GM23248 (cell line): ENCODE data around the gene SLC8A1. TPM values are rescaled to one million over a fixed set of nuclear protein-coding genes. Genes with fewer than 3 reads are reported as not detected.

Source experiments
- DNase-seq: peaks from one replicate; pipeline ENCODE4 v3.0.0-alpha.2; 2015
- H2AFZ ChIP-seq: fragments of 200-600 bp; sonication (generic); 2 replicates; pipeline ENCODE4 v1.6.1; 2016; ENCODE audit warnings: antibody characterized with exemption
- H3F3A ChIP-seq: fragments of 200-600 bp; sonication (generic); 2 replicates; pipeline ENCODE4 v1.6.1; 2016; ENCODE audit warnings: mild to moderate bottlenecking, antibody characterized with exemption, mixed run types; ENCODE audit not compliant: insufficient read depth
- H3K27ac ChIP-seq: fragments of 200-600 bp; sonication (generic); 2 replicates; pipeline ENCODE4 v1.5.1; 2016; ENCODE audit warnings: mild to moderate bottlenecking
- H3K27me3 ChIP-seq: fragments of 200-600 bp; sonication (generic); replicated peaks from 2 replicates; pipeline ENCODE4 v1.6.1; 2016; ENCODE audit warnings: mild to moderate bottlenecking; ENCODE audit not compliant: insufficient read depth
- H3K36me3 ChIP-seq: fragments of 200-600 bp; sonication (generic); 2 replicates; pipeline ENCODE4 v1.6.1; 2016; ENCODE audit warnings: low read depth, mild to moderate bottlenecking
- H3K4me1 ChIP-seq: fragments of 200-600 bp; sonication (generic); 2 replicates; pipeline ENCODE4 v1.6.1; 2016; ENCODE audit warnings: mild to moderate bottlenecking; ENCODE audit not compliant: insufficient read depth
- H3K4me2 ChIP-seq: fragments of 200-600 bp; sonication (generic); one replicate; pipeline ENCODE4 v1.6.1; 2016; ENCODE audit warnings: mild to moderate bottlenecking; ENCODE audit not compliant: unreplicated experiment
- H3K4me3 ChIP-seq: fragments of 200-600 bp; sonication (generic); 2 replicates; pipeline ENCODE4 v1.5.1; 2016; ENCODE audit warnings: mild to moderate bottlenecking
- H3K79me2 ChIP-seq: fragments of 200-600 bp; sonication (generic); 2 replicates; pipeline ENCODE4 v1.6.1; 2016; ENCODE audit warnings: mild to moderate bottlenecking; ENCODE audit not compliant: insufficient read depth
- H3K9ac ChIP-seq: fragments of 200-600 bp; sonication (generic); 2 replicates; pipeline ENCODE4 v1.6.1; 2016; ENCODE audit warnings: mild to moderate bottlenecking
- H3K9me2 ChIP-seq: fragments of 200-600 bp; sonication (generic); 2 replicates; pipeline ENCODE4 v1.6.1; 2016; ENCODE audit warnings: mixed run types, mild to moderate bottlenecking, moderate library complexity; ENCODE audit not compliant: insufficient read depth
- H3K9me3 ChIP-seq: fragments of 200-600 bp; sonication (generic); one replicate; pipeline ENCODE4 v1.6.1; 2017; ENCODE audit warnings: low read depth
- H4K20me1 ChIP-seq: fragments of 200-600 bp; sonication (generic); 2 replicates; pipeline ENCODE4 v1.6.0; 2016; ENCODE audit not compliant: insufficient read depth
- EZH2 ChIP-seq: fragments of 200-600 bp; sonication (generic); IDR thresholded peaks from 2 replicates; pipeline ENCODE4 v1.6.1; 2018; ENCODE audit warnings: antibody characterized with exemption, mild to moderate bottlenecking; ENCODE audit not compliant: insufficient read depth, poor library complexity, severe bottlenecking
- EZH2phosphoT487 ChIP-seq: fragments of 200-600 bp; sonication (generic); IDR thresholded peaks from 2 replicates; pipeline ENCODE4 v1.6.1; 2018; ENCODE audit warnings: antibody characterized with exemption, moderate library complexity, mild to moderate bottlenecking, low read depth; ENCODE audit not compliant: insufficient read depth
- WGBS, 2 experiments: methylation state at CpG; one replicate each; pipeline ENCODE4 v1.1.6; 2015 to 2017; ENCODE audit warnings: low lambda C conversion rate in 2 of 2, low coverage in 1 of 2; ENCODE audit errors: missing lambda C conversion rate in 2 of 2; 5-methylcytosine and 5-hydroxymethylcytosine counted together
- in situ Hi-C: fragments of 300-500 bp; cut with MboI; formaldehyde crosslinking; loops from 2 replicates; pipeline ENCODE4 v1.15.0; 2020
- polyA plus RNA-seq: library from polyadenylated mRNA; unstranded; fragments of >200 nt; fragmentation: Nextera tagmentation; extraction: Ambion mirVana; gene quantifications from 2 replicates; pipeline ENCODE4 v1.2.1, GENCODE V29; 2016
- total RNA-seq: library from RNA; depleted of rRNA; stranded (reverse); fragments of >200 nt; shearing (Covaris generic); gene quantifications from 2 replicates; pipeline ENCODE4 v1.2.3, GENCODE V29; 2014

SLC8A1 gene
- total and polyA plus RNA-seq, 2 experiments from 2014 or later = 13.8 to 83.4 TPM

GRCh38 chr2:40436093-40436475 is 15.8 kb downstream of the SLC8A1 start:
- Histone ChIP-seq H3F3A (peaks cover 59% of the 10 kb centered on the region), H3K36me3 (no peaks in the 10 kb centered on the region), H3K79me2 (peaks cover 81% of the 10 kb centered on the region), H3K4me1 (peaks cover 82% of the 10 kb centered on the region), H2AFZ (no peak overlapping the region), H3K4me3 (no peak overlapping the region), H3K4me2 (peak overlapping the region; percentile 74), H3K27ac (peak overlapping the region; percentile 66), H3K9me2 (no peaks in the 10 kb centered on the region), H3K27me3 (no peaks in the 10 kb centered on the region), H3K9ac (0 out of 2 replicates have a peak overlapping the region, but pooled peaks have one; percentile 8), H3K9me3 (no peaks in the 10 kb centered on the region), H4K20me1 (no peaks in the 10 kb centered on the region)
- in situ Hi-C loops = no loop called here
- TF ChIP-seq EZH2 = no peak
- no peak for TF ChIP-seq EZH2phosphoT487
- DNase-seq = peak; percentile 48
- 73 to 79% methylated on average over 1 of the region's 1 CpG for WGBS, 2 experiments

GRCh38 chr2:40435426-40436092 is 16.3 kb downstream of the SLC8A1 start:
- H3K4me1 ChIP-seq = peaks cover 82% of the 10 kb centered on the region
- no peaks in the 10 kb centered on the region for H3K27me3 ChIP-seq
- no peaks in the 10 kb centered on the region for H3K9me3 ChIP-seq
- peak overlapping the region; percentile 8 for H3K9ac ChIP-seq
- peak overlapping the region; percentile 66 for H3K27ac ChIP-seq
- no peak overlapping the region for H2AFZ ChIP-seq
- TF ChIP-seq EZH2 (no peak), EZH2phosphoT487 (no peak)
- H4K20me1 ChIP-seq = no peaks in the 10 kb centered on the region
- H3K36me3 ChIP-seq = no peaks in the 10 kb centered on the region
- H3K79me2 ChIP-seq = peaks cover 81% of the 10 kb centered on the region
- no peaks in the 10 kb centered on the region for H3K9me2 ChIP-seq
- peaks cover 65% of the 10 kb centered on the region for H3F3A ChIP-seq
- WGBS, 2 experiments = 31% methylated on average over 9 of the region's 9 CpGs
- peak; percentile 25 for DNase-seq
- peak overlapping the region; percentile 37 for H3K4me3 ChIP-seq
- H3K4me2 ChIP-seq = peak overlapping the region; percentile 74
- in situ Hi-C loops = no loop called here

- Histone ChIP-seq H3F3A (peaks cover 67% of the 10 kb centered on the region), H3K27me3 (no peaks in the 10 kb centered on the region), H3K4me2 (peak overlapping the region; percentile 74), H3K9ac (peak overlapping the region; percentile 43), H3K36me3 (no peaks in the 10 kb centered on the region), H3K9me2 (no peaks in the 10 kb centered on the region), H3K9me3 (no peaks in the 10 kb centered on the region), H3K4me1 (peaks cover 78% of the 10 kb centered on the region), H3K79me2 (peaks cover 81% of the 10 kb centered on the region), H2AFZ (peak overlapping the region; percentile 18; the same call in 1 of the 2 replicates), H3K4me3 (peak overlapping the region; percentile 37), H3K27ac (peak overlapping the region; percentile 66), H4K20me1 (no peaks in the 10 kb centered on the region)
- WGBS, 2 experiments = 2 to 4% methylated on average over 3 of the region's 3 CpGs
- DNase-seq = peak; percentile 96
- in situ Hi-C loops = no loop called here
- no peak for TF ChIP-seq EZH2
- TF ChIP-seq EZH2phosphoT487 = no peak
These were observed 17.1 kb downstream of the SLC8A1 start for GRCh38 chr2:40434731-40435271.

GRCh38 chr2:40433736-40434135 is 18.2 kb downstream of the SLC8A1 start:
- no peaks in the 10 kb centered on the region; the same call in 1 of the 2 replicates for H3K36me3 ChIP-seq
- H3K9me3 ChIP-seq = no peaks in the 10 kb centered on the region
- H3K27ac ChIP-seq = peak overlapping the region; percentile 66; the same call in 1 of the 2 replicates
- H4K20me1 ChIP-seq = no peaks in the 10 kb centered on the region
- peaks cover 68% of the 10 kb centered on the region for H3K4me1 ChIP-seq
- H3K4me2 ChIP-seq = peak overlapping the region; percentile 74
- TF ChIP-seq EZH2 = no peak
- TF ChIP-seq EZH2phosphoT487 = no peak
- DNase-seq = no peak
- H3K9me2 ChIP-seq = no peaks in the 10 kb centered on the region
- H3K4me3 ChIP-seq = no peak overlapping the region
- in situ Hi-C loops = no loop called here
- no peak overlapping the region for H3K9ac ChIP-seq
- WGBS, 2 experiments = 13 to 14% methylated on average over 1 of the region's 1 CpG
- peaks cover 82% of the 10 kb centered on the region for H3K79me2 ChIP-seq
- no peak overlapping the region for H2AFZ ChIP-seq
- H3K27me3 ChIP-seq = no peaks in the 10 kb centered on the region
- H3F3A ChIP-seq = peaks cover 67% of the 10 kb centered on the region
